ENCODE data around the gene NAT8L. TPM values are rescaled to one million over a fixed set of nuclear protein-coding genes. Genes with fewer than 3 reads are reported as not detected.

NAT8L gene
- total and polyA plus RNA-seq, 2 of the 4 experiments (the other 2 are of a cell fraction), result 0.05 TPM; not detected in 1

GRCh38 chr4:2061186-2062131, 2.3 kb downstream of the NAT8L start:
- Histone ChIP-seq H3K9me1 (ENCODE audit: insufficient read depth, low read length) (no peaks in the 10 kb centered on the region), H3K9ac (ENCODE audit: low read depth, low read length) (no peak overlapping the region), H2AK9ac (replicated peaks; ENCODE audit: low read depth, low read length, poor library complexity) (no peak overlapping the region), H4K8ac (ENCODE audit: low read depth in 2 of 2, low read length in 2 of 2) (no peak overlapping the region), H3K4me2 (ENCODE audit: low read depth, low read length) (no peak overlapping the region), H3K79me1 (ENCODE audit: low read depth in 1 of 2, low read length in 2 of 2) (no peaks in the 10 kb centered on the region), H2BK20ac (ENCODE audit: low read depth, low read length) (no peak overlapping the region), H3K4ac (ENCODE audit: low read depth, low read length) (no peak overlapping the region), H4K5ac (ENCODE audit: low read depth, low read length) (no peak overlapping the region), H3K9me3 (ENCODE audit: control insufficient read depth, insufficient read depth, low read length) (no peaks in the 10 kb centered on the region; the same call in 1 of the 2 replicates), H2BK15ac (ENCODE audit: low read depth, low read length) (no peak overlapping the region), H2AFZ (replicated peaks; ENCODE audit: low read length, poor library complexity) (no peak overlapping the region), H4K91ac (ENCODE audit: insufficient read depth, low read depth, low read length) (no peak overlapping the region), H4K20me1 (ENCODE audit: insufficient read depth, low read length) (no peaks in the 10 kb centered on the region), H3K4me3 (ENCODE audit: insufficient read depth, low read depth, low read length) (no peak overlapping the region), H3K36me3 (ENCODE audit: control insufficient read depth, insufficient read depth, low read length) (no peaks in the 10 kb centered on the region), H2AK5ac (ENCODE audit: low read depth, low read length) (no peak overlapping the region), H2BK120ac (ENCODE audit: low read depth, low read length) (no peak overlapping the region), H3K56ac (ENCODE audit: extremely low read depth, insufficient read depth, low read length) (no peak overlapping the region), H3K14ac (replicated peaks; ENCODE audit: low read depth, low read length) (no peak overlapping the region), H3K27me3 (ENCODE audit: control insufficient read depth, insufficient read depth, low read length) (peaks cover 46% of the 10 kb centered on the region), H2BK5ac (ENCODE audit: low read depth, low read length, poor library complexity, severe bottlenecking) (no peak overlapping the region), H3K18ac (ENCODE audit: low read depth, low read length) (no peak overlapping the region), H3K4me1 (ENCODE audit: control insufficient read depth, insufficient read depth, low read length) (peaks cover 1% of the 10 kb centered on the region; the same call in 1 of the 2 replicates), H3K23ac (ENCODE audit: low read depth, low read length) (no peak overlapping the region), H3K27ac (ENCODE audit: insufficient read depth, low read length) (no peak overlapping the region)
- DNase-seq (no peak), ATAC-seq (ENCODE audit: low read depth) (no peak)
- ChIA-PET POLR2A (ENCODE audit: unreplicated experiment) (no interaction called here), CTCF (no interaction called here)
- intact Hi-C loops (cut with micrococcal nuclease) (no loop called here), dilution Hi-C loops (cut with HindIII; ENCODE audit: low sequenced_read_pairs, unreplicated experiment) (no loop called here), in situ Hi-C loops (cut with MboI; ENCODE audit: low sequenced_read_pairs) (no loop called here)
- BruUV-seq (replicated peaks), result no TSS peak
- TF ChIP-seq, protein P1, sequence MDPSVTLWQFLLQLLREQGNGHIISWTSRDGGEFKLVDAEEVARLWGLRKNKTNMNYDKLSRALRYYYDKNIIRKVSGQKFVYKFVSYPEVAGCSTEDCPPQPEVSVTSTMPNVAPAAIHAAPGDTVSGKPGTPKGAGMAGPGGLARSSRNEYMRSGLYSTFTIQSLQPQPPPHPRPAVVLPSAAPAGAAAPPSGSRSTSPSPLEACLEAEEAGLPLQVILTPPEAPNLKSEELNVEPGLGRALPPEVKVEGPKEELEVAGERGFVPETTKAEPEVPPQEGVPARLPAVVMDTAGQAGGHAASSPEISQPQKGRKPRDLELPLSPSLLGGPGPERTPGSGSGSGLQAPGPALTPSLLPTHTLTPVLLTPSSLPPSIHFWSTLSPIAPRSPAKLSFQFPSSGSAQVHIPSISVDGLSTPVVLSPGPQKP (IDR thresholded peaks at IDR 0.05; ENCODE audit: borderline replicate concordance, low read depth, low read length), result no peak
- WGBS, 2 experiments (ENCODE audit: extremely low coverage in 2 of 2, insufficient read length in 1 of 2), result 51% methylated on average over 14 of the region's 42 CpGs; no CpG with 5 or more reads in 1 of the 2 experiments
